Left ventricle myocardium superior (tissue), 1 donor: ENCODE data around the gene PTPRN2. TPM values are rescaled to one million over a fixed set of nuclear protein-coding genes. Genes with fewer than 3 reads are reported as not detected.

Experiments used
- ATAC-seq: fragments of 200-7000 bp; cut with Tn5 transposase; one replicate; pipeline ENCODE4 v1.9.1; 2020; ENCODE audit warnings: mild to moderate bottlenecking, moderate library complexity
- DNase-seq: peaks from one replicate; pipeline ENCODE4 v3.0.0-alpha.2; 2020
- intact Hi-C: fragments of 100-400 bp; cut with micrococcal nuclease; formaldehyde crosslinking; loops from one replicate; pipeline ENCODE4 v1.11.0; 2022
- total RNA-seq: library from RNA; stranded (reverse); fragmentation: NEBNext Ultra II Directional; extraction: Animal tissue kit (Norgen Biotek cat#: 25700); gene quantifications from one replicate; pipeline ENCODE4 v1.2.1, GENCODE V29; 2021
- donor health status: DM: no; HTN: yes; CAD: no; lungs with severe emphysema.

PTPRN2 gene
- total RNA-seq, 1 donor from 2014 or later = 1.3 TPM

- peak; percentile 14 for DNase-seq
- intact Hi-C loops = no loop called here
- no peak for ATAC-seq
These were observed 1037.0 kb downstream of the PTPRN2 start for GRCh38 chr7:157550300-157551275.

GRCh38 chr7:157549612-157550299 is 1037.9 kb downstream of the PTPRN2 start:
- intact Hi-C loops = no loop called here
- DNase-seq = peak; percentile 4
- ATAC-seq = no peak

- intact Hi-C loops = no loop called here
- ATAC-seq (no peak), DNase-seq (peak; percentile 10)
These were observed 1038.8 kb downstream of the PTPRN2 start for GRCh38 chr7:157548691-157549303.

GRCh38 chr7:157547611-157548010 is 1040.0 kb downstream of the PTPRN2 start:
- DNase-seq = peak; percentile 19
- no peak for ATAC-seq
- intact Hi-C loops = no loop called here

- intact Hi-C loops = no loop called here
- no peak for ATAC-seq
- peak; percentile 9 for DNase-seq
These were observed 1040.5 kb downstream of the PTPRN2 start for GRCh38 chr7:157547102-157547501.

GRCh38 chr7:157545681-157546060 is 1042.0 kb downstream of the PTPRN2 start:
- ATAC-seq = no peak
- intact Hi-C loops = no loop called here
- no peak for DNase-seq

GRCh38 chr7:157544980-157545680 is 1042.5 kb downstream of the PTPRN2 start:
- ATAC-seq = no peak

GRCh38 chr7:157544226-157544625 is 1043.4 kb downstream of the PTPRN2 start:
- DNase-seq = peak; percentile 23
- no peak for ATAC-seq
- intact Hi-C loops = no loop called here

More at GRCh38 chr7:157544980-157545680, 1042.5 kb downstream of the PTPRN2 start:
- peak; percentile 18 for DNase-seq
- intact Hi-C loops = no loop called here

GRCh38 chr7:157543791-157544190 is 1043.8 kb downstream of the PTPRN2 start:
- DNase-seq = peak; percentile 5

GRCh38 chr7:157543276-157543675 is 1044.3 kb downstream of the PTPRN2 start:
- DNase-seq (peak; percentile 16), ATAC-seq (no peak)
- intact Hi-C loops = no loop called here

More at GRCh38 chr7:157543791-157544190, 1043.8 kb downstream of the PTPRN2 start:
- intact Hi-C loops = no loop called here
- no peak for ATAC-seq

- DNase-seq (peak; percentile 13), ATAC-seq (no peak)
- intact Hi-C loops = no loop called here
These were observed 1045.3 kb downstream of the PTPRN2 start for GRCh38 chr7:157542068-157543021.

- intact Hi-C loops = no loop called here
- ATAC-seq (no peak), DNase-seq (peak; percentile 14)
These were observed 1046.1 kb downstream of the PTPRN2 start for GRCh38 chr7:157541295-157542067.

- ATAC-seq (no peak), DNase-seq (peak; percentile 18)
- intact Hi-C loops = no loop called here
These were observed 1046.9 kb downstream of the PTPRN2 start for GRCh38 chr7:157540606-157541294.

- DNase-seq (peak; percentile 20), ATAC-seq (no peak)
- intact Hi-C loops = no loop called here
These were observed 1047.6 kb downstream of the PTPRN2 start for GRCh38 chr7:157540020-157540419.

GRCh38 chr7:157539521-157539920 is 1048.1 kb downstream of the PTPRN2 start:
- no peak for ATAC-seq
- intact Hi-C loops = no loop called here
- DNase-seq = peak; percentile 10

- intact Hi-C loops = no loop called here
- DNase-seq (no peak), ATAC-seq (no peak)
These were observed 1048.9 kb downstream of the PTPRN2 start for GRCh38 chr7:157538735-157539134.

GRCh38 chr7:157538321-157538720 is 1049.3 kb downstream of the PTPRN2 start:
- no peak for DNase-seq
- no peak for ATAC-seq
- intact Hi-C loops = no loop called here
